ENCODE measurements around the gene SOWAHB.
"Not testable (repeated sequence)": the region's sequence is repeated elsewhere in the genome, so short reads cannot be mapped to it uniquely, and the experiment has no call there.

The SOWAHB gene

GRCh38 chr4:76894537-76895255 lies 3.2 kb downstream of the SOWAHB start:
- no peak for DNase-seq

- DNase-seq, result no peak
Measured at GRCh38 chr4:76892601-76893000, 5.3 kb downstream of the SOWAHB start.

GRCh38 chr4:76892001-76892400 lies 5.9 kb downstream of the SOWAHB start:
- DNase-seq, result no peak

- DNase-seq, result no peak
Measured at GRCh38 chr4:76886848-76887441, 11.0 kb downstream of the SOWAHB start.

GRCh38 chr4:76886214-76886613 lies 11.7 kb downstream of the SOWAHB start:
- no peak for DNase-seq

- no peak for DNase-seq
Measured at GRCh38 chr4:76883147-76883546, 14.8 kb downstream of the SOWAHB start.

GRCh38 chr4:76882630-76883029 lies 15.3 kb downstream of the SOWAHB start:
- no peak for DNase-seq

GRCh38 chr4:76881375-76881774 lies 16.6 kb downstream of the SOWAHB start:
- DNase-seq, result no peak

GRCh38 chr4:76879731-76880364 lies 18.1 kb downstream of the SOWAHB start:
- no peak for DNase-seq

GRCh38 chr4:76878641-76879165 lies 19.2 kb downstream of the SOWAHB start:
- DNase-seq, result not testable (repeated sequence)

GRCh38 chr4:76874176-76874575 lies 23.8 kb downstream of the SOWAHB start:
- no peak for DNase-seq

- no peak for DNase-seq
Measured at GRCh38 chr4:76873495-76873894, 24.4 kb downstream of the SOWAHB start.

GRCh38 chr4:76872556-76872955 lies 25.4 kb downstream of the SOWAHB start:
- no peak for DNase-seq

GRCh38 chr4:76868780-76869179 lies 29.2 kb downstream of the SOWAHB start:
- DNase-seq, result not testable (repeated sequence)

- DNase-seq, result no peak
Measured at GRCh38 chr4:76867880-76868655, 29.9 kb downstream of the SOWAHB start.

GRCh38 chr4:76867377-76867776 lies 30.6 kb downstream of the SOWAHB start:
- DNase-seq, result no peak

GRCh38 chr4:76866641-76867040 lies 31.3 kb downstream of the SOWAHB start:
- no peak for DNase-seq

- no peak for DNase-seq
Measured at GRCh38 chr4:76858319-76858718, 39.6 kb downstream of the SOWAHB start.

- DNase-seq, result no peak
Measured at GRCh38 chr4:76857074-76857409, 40.9 kb downstream of the SOWAHB start.

GRCh38 chr4:76856243-76857073 lies 41.5 kb downstream of the SOWAHB start:
- no peak for DNase-seq

GRCh38 chr4:76854858-76855257 lies 43.1 kb downstream of the SOWAHB start:
- no peak for DNase-seq

GRCh38 chr4:76851375-76851774 lies 46.6 kb downstream of the SOWAHB start:
- DNase-seq, result no peak
